Daoy (cell line): ENCODE data around the gene PCDHA1. TPM values are rescaled to one million over a fixed set of nuclear protein-coding genes. Genes with fewer than 3 reads are reported as not detected.

Experiments
- DNase-seq: peaks from one replicate; pipeline ENCODE4 v3.0.0-alpha.2; 2015; ENCODE audit warnings: low read depth
- total RNA-seq: library from RNA; depleted of rRNA; stranded (reverse); fragments of >200 nt; shearing (Covaris generic); gene quantifications from 2 replicates; pipeline ENCODE4 v1.2.3, GENCODE V29; 2014

The PCDHA1 gene
- total RNA-seq, 1 experiment from 2014 or later: 1.2 TPM

GRCh38 chr5:140988608-140989007 lies 202.7 kb downstream of the PCDHA1 start:
- DNase-seq: peak; percentile 35

DNA sequence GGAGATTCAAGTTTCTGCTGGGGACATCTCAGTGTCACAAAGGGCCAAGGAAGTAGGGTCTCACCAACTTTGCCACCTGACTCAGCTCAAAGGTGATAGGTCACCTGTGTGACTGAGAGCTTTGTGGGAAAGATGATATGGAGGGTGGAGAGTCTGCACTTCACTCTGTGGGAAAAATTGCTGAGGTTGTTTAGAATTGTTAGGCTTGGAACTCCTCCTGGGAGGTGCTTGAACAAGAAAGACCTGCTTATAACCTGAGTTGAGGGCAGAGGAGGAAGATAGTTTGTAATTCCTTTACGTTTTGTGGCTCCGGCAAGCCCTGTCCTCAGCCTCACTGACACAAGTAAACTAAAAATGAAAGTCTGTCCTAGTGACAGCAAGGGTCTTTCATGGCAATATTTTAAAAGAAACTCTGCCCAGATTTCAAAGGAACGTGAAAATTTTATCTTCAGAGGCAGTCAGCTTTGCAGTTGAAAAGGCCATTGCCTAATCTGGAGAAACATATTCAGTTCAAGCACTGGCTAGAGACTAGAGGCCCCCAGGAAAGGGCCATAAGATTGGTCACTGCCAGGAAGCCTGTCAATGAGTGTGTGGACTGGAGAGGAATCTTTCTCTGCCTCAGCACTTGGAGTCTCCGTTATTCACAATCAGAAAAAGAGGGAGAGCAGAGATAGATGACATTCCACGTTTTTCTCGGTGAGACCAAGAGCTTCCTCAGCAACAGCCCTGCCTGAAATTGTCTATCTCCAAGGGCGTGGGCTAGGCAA lies 203.5 kb downstream of the PCDHA1 start:
- no peak for DNase-seq

- DNase-seq: no peak
Observed at GRCh38 chr5:140992828-140993227, 206.9 kb downstream of the PCDHA1 start.

- no peak for DNase-seq
Observed at GRCh38 chr5:140996060-140996459, 210.1 kb downstream of the PCDHA1 start.

DNA sequence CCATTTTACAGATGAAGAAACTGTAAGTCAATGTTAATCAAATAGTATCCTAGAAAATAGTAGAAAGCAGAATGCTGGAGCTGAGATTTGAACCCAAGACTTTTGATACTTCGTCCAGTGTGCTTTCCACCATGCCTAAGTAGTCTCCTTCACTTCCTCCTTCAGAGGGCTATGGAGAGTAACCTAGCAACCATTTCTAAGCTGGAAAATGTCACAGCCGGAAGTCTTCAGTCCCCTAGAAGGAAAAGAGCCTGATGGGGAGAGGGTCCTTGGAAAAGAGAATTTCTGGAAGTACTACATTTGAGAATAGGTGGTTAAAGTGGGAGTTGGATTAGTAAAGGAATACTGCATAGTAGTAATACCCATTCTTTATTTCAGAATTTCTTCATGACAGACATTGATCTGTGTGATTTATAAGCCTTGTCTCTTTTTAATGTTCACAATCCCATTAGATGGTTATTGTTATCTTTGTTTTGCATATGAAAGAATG lies 213.0 kb downstream of the PCDHA1 start:
- no peak for DNase-seq

DNA sequence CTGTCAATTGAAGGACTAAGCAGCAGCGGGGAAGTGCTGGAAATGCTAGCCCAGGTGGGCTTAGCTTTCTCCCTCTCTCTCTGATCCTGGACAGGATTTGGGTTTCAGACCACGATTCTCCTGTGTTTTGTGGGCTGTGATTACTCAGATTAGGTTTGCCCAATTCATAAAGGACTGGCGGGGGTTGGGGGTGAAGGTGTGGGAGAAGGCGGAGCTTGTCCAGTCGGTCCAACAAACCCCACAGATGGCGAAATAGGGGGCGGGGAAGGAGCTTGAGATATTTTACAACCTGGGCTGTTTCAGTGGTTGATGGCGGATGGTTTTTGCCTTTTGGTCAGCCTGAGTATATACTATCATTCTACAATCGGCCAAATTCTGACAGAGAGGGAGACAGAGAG lies 215.5 kb downstream of the PCDHA1 start:
- peak; percentile 46 for DNase-seq

GRCh38 chr5:141001844-141002604 lies 216.1 kb downstream of the PCDHA1 start:
- peak; percentile 74 for DNase-seq

DNA sequence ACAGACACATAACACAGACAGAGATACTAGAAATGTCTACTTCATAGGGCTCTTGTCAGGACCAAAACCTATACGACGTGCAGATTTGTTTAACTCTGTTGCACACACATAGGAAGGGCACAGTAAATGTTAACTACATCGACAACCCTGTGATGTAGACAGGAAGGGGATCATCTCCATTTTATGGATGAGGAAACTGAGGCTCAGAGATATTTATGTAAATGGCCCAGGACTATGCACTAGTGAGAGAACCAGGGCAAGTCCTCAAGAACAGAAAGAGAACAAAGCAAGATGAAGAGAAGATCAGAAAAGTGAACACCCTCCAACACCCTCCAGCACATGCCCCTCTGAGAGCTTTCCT lies 216.6 kb downstream of the PCDHA1 start:
- DNase-seq: no peak

DNA sequence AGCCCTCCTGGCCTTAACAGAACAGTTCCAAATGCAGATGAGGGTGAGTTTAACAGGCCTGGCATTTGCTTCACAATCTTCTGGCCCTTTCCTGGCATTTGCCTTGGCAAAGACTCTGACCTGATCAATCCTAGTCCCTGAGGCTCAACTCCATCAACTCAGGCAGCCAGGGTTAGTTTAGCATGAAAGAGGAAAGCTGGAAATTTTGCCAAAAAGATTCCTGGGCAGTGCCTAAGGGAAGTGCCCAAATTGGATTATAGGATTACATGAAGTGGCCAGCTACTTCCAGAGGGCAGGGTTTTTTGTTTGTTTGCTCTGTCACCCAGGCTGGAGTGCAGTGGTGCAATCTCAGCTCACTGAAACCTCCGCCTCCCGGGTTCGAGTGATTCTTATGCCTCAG lies 217.1 kb downstream of the PCDHA1 start:
- no peak for DNase-seq

DNA sequence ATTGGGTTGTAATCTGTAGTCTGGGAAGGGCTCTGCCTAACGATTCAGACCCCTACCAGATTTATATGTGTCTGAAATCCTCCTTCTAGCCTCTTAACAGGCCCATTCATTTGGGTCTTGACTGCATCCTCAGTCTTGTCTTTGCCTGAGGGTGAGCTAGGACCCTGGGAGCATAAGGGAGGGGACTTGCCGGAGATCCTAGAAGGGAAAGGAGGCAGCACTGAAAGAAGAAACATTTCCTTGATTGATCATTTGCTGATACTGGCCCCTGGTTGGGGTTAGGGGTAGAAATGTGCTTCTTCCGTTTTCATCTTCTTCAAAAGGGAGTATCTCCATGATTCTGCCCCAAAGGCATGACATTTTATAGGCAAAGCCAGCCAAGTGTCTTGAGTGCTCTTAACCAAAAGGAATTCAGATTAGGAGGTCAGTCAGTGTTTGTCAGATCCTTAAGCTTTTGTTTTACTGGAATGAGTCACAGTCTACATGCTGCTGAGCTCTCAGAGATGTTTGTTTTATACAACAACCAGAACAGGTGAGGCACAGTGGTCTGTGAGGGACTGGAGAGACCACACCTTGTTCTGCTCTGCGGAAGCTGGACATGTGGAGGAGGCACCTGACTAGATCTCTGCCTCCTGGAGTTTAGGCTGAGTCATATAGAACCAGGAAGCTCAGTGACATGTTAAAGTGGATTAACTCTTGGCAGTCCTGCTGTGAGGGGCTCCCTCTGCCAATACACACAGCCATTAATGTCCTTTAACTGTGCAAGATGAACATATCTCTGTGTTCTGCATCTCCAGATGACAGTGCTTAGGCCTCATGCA lies 218.1 kb downstream of the PCDHA1 start:
- DNase-seq: peak; percentile 90

DNA sequence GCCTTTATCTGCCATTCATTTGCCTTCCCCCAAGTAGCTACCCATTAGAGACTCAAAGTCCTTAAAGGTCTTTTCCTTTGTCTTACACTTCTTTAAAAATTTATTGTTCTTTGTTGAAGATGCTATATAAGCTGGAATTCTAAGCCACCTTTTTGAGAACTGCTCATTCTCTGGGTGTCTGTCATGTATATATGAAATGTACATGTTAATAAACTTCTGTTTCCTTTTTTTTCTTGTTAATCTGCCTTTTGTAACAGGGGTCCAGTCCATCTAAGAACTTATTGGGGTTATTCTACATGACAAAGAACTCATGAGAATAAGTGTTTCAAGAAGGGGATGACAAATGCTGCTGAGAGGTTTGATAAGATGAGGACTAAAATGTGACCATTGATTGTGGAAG lies 221.9 kb downstream of the PCDHA1 start:
- no peak for DNase-seq

- no peak for DNase-seq
Observed at GRCh38 chr5:141010047-141010793, 224.3 kb downstream of the PCDHA1 start.

DNA sequence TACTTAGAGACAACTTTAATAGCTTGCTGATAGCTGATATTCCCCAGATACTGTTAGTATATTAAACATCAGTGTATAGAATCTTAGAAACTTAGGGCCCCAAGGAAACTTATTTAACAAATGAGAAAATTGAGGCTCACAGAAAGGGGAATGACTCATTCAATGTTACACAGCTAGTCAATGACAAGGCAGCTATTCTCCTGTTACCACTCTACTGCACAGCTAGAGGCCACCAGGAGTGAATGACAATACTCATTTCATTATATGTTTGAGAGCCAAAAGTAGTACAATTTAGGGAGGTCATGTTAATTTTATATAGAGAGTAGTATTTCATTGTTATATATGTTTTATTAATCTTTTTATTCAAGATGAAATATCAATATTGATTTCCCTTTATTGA lies 232.0 kb downstream of the PCDHA1 start:
- DNase-seq: no peak

DNA sequence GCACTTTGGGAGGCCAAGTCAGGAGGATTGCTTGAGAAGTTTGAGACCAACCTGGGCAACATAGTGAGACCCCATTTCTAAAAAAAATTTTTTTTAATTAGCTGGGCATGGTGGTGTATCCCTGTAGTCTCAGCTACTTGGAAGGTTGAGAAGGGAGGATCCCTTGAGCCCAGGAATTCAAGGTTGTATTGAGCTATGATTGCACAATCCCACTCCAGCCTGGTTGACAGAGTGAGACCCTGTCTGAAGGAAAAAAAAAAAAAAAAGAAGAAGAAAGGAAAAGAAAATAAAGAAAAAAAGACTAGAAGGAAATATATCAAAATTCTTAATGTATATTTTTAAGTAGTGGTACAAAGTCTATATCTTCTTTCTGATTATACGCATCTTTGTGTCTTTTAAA lies 236.4 kb downstream of the PCDHA1 start:
- DNase-seq: no peak

DNA sequence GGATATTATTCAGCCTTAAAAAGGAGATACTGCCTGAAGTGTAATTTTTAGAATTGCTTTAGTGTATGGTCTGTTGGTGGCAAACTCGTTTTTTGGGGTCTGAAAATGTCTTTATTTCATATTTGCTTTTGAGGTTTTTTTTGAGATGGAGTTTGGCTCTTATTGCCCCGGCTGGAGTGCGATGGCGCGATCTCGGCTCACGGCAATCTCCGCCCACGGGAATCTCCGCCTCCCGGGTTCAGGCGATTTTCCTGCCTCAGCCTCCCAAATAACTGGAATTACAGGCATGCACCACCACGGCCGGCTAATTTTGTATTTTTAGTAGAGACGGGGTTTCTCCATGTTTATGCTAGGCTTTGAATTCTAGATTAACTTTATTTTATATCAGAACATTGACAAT lies 245.1 kb downstream of the PCDHA1 start:
- no peak for DNase-seq

DNA sequence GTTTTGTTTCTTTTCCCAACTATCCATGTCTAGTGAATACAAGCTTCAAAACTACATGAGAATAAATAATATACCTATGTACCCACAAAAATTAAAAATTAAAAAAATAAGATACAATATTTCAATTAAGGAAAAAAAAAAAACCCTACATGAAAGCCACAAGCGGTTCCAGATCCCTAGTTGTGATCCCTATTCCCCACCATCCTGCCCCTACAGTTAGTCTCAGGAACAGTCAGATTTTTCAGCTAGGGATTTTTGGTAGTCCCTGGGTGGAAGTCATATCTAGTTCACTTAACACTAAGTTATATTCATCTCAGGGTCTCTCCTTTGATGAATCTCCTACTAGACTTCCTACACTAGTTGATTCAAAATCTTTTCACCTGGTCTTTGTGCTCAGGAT lies 246.7 kb downstream of the PCDHA1 start:
- DNase-seq: no peak

DNA sequence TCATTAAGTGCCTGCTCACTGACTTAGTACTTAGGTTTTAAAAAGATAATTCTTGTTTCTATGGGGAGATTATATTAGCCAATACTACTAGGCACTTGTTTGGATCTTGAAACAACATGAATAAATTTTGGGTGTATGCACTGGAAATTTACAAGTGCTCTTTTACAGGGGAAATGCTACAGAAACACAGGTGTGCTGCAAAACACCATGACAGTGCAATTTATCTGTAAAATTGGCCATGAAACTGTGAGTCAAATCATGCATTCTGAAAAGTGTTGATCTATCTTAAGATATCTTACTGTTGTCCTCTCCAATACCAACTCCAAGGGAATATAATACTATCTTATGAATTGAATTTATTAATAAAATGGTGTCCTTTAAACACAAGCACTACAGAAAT lies 253.1 kb downstream of the PCDHA1 start:
- DNase-seq: no peak

DNA sequence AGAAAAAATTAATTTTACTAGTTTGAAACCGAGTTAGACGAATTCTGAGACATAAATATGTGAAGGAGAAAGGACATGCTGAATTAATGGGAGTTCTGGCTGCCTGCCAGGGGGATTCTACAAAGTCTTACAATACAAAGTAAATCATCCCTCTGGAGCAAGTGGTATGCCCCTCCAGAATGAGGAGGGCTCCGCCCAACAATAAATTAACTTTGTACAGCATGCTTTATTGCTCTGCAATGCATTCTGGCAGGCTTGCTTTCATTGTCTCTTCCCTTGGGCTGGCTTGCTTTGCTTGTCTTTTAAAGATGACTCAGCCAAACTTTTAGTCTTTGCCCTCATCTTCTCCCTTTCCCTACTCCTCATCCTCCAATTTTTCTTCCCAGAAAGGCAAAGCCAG lies 253.6 kb downstream of the PCDHA1 start:
- DNase-seq: peak; percentile 40

GRCh38 chr5:141040093-141040770 lies 254.3 kb downstream of the PCDHA1 start:
- DNase-seq: peak; percentile 79

- DNase-seq: peak; percentile 98
Observed at GRCh38 chr5:141040771-141041426, 255.0 kb downstream of the PCDHA1 start.

DNA sequence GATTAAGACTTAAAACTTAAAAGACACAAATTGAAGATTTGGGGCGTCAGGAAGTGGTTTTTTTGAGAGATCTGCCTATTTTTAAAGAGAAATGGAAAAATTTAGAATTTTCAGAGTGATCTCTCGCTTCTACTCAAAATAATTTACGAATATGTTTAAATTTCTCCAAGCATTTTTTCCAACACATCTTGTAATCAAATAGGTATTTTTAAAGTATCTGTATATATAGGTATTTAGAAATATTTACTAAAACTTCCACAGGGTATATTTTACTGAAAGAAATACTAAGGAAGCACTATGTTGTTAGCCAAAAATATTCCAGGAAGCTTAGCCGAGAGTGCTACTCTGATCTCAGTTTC lies 255.5 kb downstream of the PCDHA1 start:
- DNase-seq: no peak
